Body of pancreas (tissue), 4 donors: ENCODE results near the gene CATSPERZ.

ENCODE experiments used
- CTCF ChIP-seq, 7 experiments: fragments of 450-650 bp in 4 of 7; fragments of 200-600 bp in 3 of 7; sonication (generic) in 3 of 7; IDR thresholded peaks; one replicate each; pipeline ENCODE4 v1.5.1; 2016 to 2019; ENCODE audit warnings: antibody characterized with exemption in 7 of 7
- POLR2A ChIP-seq, 3 donors: fragments of 450-650 bp; IDR thresholded peaks; one replicate each; pipeline ENCODE4 v1.6.1; 2016; ENCODE audit warnings: antibody characterized with exemption in 3 of 3, mild to moderate bottlenecking in 2 of 3

GRCh38 chr11:64251753-64252002, 48.5 kb upstream of the CATSPERZ start:
- TF ChIP-seq CTCF (IDR thresholded peaks at IDR 0.05), result no peak
- TF ChIP-seq POLR2A (IDR thresholded peaks at IDR 0.05), result no peak
